GM19324 (cell line): ENCODE measurements around the gene SLF2.

Experiments used
- ATAC-seq: cut with Tn5 transposase; IDR thresholded peaks from one replicate; pipeline ENCODE4 v1.9.1; 2021; ENCODE audit warnings: mild to moderate bottlenecking, moderate library complexity; ENCODE audit not compliant: unreplicated experiment, low FRiP score

SLF2 gene

DNA sequence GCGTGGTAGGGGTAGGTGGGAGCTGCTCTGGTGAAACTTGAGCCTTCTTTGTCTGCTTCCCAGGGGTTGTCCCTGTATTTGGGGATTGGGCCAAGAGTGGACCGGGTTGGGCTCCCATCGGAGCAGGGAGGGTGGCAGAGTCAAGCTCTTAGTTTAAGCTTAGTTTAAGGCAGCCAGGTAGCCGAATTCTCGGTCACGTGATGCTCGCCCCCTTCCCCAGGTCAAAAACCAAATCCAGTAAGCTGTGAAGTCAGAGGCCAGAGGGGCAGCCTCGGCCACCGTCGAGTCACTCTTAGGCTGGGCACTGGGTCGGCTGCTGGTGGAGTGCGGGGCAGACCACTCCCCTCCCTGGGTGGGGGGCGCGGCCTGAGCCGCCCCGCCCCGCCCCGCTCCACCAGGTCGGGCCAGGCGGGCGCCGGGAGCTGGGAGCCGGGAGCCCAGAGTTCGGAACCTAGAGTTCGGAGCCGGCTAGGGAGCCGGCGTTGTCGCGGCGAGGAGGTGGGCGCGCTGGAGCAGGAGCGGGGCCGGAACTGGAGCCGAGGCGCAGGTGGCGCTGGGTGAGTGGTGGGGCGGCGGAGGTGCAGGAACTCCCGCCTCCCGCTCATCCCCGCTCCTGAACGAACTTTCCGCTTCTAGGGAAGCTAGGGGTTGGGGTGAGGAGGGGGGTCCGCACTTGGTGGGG, 84.1 kb downstream of the SLF2 start:
- ATAC-seq = no peak

DNA sequence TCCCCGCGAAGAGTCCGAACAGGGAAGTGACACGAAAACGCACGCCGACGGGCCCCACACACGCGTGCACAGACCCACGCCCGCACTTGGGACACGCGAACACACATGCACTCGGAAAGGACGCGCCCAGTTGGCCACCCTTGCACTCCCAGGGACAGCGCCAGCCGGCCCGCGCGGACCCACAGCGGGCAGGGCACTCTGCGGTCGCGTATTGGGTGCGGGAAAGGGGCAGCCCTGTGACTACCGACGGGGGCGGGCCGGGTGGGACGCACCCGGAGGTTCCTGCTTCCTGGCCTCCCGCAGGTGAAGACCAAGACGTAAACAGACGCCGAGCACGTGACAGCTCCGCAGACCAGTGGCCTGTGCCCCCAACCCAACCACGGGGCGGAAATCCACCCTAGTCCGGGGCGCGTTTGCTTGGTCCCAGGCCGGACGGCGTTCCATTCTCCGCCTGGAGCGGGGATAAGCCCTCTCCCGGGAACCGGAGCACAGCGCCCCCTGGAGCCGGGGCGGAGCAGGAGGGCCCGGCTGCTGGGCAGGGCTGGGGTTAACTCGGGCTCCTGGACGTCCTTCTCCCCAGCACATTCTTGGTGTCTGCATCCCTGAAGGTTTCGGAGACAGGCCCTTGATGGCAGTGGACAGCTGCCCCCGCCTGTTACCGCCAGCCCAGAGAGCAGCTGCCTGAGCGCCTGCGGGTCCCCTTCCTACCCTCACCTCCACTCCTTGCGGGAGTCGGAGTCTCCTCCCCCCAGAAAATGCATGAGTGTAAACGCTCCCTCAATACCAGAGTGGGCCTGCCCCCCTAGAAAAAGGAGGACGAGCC, 84.8 kb downstream of the SLF2 start:
- peak; percentile 38 for ATAC-seq

DNA sequence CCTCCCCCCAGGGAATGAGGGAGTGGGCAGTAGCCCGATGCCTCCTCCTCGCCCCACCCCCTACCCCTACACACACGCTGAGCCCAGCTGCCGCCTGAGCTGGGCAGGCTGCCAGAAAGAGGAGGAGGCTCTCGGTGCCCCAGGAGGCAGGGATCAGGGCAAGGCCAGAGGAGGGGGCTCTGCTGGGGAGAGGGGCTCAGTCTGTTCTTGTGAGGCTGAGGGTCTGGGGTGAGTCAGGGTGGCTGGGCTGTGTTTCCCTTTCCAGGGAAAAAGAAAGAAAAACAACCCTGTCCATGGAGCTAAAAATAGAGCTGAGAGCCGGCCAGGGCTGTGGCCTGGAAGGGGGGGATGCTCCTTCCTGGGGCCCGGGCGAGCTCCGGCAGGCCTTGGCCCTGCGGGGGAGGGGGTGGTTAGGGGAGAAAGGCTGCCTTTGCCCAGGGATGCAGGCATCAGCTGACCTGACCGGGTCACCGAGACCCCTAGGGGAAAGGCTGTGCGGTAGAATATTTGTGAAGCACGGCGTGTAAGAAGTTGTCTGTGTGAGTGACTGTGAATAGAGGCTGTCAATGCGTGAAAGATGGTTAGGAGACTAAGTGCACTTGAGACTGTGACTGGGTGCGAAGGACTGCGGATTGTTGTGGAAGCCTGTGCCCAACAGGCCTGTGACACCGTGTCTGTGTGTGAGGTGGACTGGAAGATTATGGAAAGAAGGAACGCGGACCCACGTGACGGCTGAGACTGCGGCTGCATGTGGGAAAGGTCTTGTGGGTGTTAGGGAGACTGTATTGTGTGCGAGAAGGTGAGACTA, 85.6 kb downstream of the SLF2 start:
- peak; percentile 25 for ATAC-seq

DNA sequence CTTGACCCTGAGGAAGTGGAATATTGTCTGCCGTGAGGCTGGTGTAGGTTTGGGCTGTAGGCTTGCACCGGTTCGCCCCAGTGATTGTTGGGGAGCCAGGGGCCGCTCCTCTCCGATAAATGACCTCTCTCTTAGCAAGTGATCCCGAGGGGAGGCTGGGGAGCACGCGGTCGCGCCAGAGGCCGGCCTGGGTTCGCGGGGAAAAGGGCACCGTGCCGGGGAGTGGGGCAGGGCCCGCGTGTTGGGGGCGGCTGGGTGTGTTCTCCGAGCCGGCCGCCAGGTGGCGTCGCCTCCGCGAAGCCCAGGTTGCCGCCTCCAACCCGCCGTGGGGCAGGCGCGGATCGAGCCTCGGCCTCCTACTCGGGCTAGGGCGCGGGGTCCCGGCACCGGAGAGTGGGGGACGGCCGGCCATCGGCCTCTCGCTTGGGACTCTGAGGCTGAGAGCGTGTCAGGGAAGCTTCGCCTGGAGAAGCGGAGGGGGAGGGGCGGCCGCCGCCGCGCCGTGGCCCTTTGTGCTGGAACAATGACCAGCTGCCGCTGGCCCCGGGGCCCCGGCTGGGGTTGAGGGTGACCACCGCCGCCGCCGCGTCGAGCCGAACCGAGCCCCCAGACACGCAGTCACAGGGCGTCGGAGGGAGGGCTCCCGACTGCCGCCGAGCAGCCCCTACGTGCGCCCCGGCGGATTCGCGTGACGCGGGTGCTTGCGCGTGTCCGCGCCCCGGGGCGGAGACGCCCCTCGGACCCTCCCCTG, 86.4 kb downstream of the SLF2 start:
- peak; percentile 44 for ATAC-seq

DNA sequence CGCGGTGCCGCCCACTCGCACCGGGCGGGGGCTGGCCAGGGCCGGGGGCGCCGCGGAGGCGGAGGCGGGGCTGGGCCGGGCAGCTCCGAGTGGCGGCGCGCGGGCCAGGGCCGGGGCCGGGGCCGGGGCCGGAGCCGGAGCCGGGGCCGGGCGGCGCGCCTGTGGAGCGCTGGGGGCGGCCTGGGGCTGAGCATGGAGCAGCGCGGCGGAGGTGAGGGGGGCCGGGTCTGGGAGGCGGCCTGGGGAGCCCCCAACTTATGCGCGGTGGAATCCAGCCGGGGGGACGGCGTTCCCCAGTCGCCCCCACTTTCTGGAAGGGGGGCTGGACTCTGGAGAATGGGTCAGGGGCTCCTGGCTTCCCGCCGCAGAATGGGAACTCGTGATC, 87.0 kb downstream of the SLF2 start, which contains the start of gene LZTS2:
Gene LZTS2 (plus strand): TSS at position 67 of the 385 bp plus-strand sequence. CDS start 2,731 bp downstream, outside the sequence.
- no peak for ATAC-seq

DNA sequence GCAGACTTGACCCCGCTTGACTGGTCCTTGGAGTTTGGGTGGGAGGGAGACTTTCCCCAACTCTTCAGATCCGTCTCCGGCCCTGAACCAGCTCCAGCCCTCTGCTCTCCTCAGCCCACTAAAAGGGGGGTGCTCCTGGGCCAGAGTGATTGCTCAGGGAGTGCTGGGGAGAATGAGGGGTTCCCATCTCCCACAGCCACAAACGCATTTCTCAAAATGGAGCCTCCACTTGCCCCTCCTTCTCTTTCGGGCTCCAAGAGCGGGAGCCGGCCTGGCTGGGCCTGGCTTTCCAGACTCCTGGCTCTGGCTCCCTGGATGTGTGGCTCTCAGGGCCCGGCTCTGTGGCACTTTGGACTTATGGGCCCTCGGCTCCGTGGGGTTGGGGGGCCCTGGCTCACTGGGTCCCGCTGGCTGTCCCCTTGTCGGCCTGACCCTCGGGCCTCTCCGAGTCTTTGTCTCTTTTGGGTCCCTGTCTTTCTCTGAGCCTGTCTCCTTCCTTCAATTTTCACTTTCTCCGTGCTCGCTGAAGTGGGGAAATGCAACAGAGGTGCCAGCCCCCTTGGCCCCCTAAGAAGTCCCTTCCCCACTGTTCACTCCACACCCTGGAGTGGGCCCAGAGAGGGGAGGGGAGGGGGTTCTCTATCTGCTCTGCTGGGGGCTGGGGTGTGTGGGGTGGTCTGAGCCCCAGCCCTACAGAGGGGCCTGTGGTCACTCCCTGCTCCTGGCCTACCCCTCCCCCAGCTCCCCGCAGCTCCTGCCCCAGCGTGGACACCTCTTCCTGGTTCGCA, 87.6 kb downstream of the SLF2 start:
- no peak for ATAC-seq

DNA sequence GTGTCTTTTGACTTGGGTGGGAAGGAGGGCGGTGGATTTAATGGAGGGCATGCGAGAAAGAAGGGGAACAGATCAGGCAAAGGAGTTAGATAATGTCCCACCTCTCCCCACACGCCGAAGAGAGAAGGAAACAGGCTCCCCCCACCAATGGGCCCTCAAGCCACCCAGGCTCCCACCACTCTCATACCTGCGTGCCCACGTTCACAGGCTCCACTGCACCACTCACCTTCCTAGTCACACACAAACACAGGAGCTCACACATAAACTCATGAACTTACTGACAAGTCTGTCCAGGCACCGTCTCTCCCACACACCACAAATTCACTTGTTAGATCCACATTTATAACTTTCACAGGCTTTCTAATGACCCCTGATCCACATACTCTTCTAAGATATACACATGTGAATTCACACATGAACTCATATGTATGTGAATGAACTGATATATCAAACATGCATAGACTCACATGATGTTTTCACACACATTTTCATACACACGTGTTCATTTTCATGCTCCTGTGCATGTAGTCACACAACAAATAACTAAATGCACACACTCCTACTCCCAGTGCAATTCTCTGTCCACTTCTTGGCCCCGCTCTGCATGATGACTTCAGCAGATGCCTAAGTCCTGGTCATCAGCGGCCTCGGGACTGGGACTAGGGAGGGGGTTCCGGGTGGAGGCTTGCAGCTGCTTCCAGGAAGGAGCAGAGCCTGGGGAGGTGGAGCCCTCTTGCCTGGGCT, 88.3 kb downstream of the SLF2 start:
- ATAC-seq = no peak

DNA sequence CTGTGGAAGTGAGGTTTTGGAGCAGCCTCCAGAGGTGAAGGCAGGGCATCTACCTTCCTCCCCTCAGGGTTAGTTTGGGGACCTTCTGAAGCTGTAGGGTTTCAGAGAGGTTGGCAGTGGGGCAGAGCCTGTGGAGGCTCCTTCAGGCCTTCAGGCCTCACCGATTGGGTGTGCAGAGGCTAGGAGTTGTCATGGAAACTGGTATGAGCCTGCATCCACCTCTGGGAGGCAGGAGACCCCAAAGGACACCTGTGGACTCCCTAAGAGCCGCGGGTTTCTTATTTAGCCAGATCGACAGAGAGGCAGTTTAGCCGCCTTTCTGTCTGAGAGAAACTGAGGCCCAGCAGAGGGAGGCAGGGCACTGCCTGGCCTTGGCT, 88.9 kb downstream of the SLF2 start:
- ATAC-seq = no peak

DNA sequence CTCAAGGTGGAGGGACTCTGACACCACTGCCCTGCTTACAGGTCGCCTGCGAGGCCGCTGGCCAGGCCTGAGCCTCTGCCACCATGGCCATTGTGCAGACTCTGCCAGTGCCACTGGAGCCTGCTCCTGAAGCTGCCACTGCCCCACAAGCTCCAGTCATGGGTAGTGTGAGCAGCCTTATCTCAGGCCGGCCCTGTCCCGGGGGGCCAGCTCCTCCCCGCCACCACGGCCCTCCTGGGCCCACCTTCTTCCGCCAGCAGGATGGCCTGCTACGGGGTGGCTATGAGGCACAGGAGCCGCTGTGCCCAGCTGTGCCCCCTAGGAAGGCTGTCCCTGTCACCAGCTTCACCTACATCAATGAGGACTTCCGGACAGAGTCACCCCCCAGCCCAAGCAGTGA, 89.7 kb downstream of the SLF2 start:
- ATAC-seq = no peak

DNA sequence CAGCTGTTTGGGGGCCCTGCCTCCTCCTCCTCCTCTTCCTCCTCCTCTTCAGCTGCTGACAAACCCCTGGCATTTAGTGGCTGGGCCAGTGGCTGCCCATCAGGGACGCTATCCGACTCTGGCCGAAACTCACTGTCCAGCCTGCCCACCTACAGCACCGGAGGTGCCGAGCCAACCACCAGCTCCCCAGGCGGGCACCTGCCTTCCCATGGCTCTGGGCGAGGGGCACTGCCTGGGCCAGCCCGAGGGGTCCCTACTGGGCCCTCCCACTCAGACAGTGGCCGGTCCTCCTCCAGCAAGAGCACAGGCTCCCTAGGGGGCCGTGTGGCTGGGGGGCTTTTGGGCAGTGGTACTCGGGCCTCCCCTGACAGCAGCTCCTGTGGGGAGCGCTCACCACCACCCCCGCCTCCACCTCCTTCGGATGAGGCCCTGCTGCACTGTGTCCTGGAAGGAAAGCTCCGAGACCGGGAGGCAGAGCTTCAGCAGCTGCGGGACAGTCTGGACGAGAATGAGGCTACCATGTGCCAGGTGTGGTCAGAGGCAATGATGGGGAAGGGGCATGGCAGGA, 91.0 kb downstream of the SLF2 start:
- no peak for ATAC-seq

DNA sequence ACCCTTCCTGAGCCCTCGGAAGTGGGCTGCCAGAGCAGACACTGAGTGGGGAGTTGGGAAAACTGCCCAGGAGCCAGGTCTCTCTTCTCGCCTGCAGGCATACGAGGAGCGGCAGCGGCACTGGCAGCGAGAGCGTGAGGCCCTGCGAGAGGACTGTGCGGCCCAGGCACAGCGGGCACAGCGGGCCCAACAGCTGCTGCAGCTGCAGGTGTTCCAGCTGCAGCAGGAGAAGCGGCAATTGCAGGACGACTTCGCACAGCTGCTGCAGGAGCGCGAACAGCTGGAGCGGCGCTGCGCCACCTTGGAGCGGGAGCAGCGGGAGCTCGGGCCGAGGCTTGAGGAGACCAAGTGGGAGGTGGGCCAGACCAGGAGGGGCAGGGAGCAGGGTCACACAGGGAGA, 92.6 kb downstream of the SLF2 start:
- ATAC-seq = no peak

DNA sequence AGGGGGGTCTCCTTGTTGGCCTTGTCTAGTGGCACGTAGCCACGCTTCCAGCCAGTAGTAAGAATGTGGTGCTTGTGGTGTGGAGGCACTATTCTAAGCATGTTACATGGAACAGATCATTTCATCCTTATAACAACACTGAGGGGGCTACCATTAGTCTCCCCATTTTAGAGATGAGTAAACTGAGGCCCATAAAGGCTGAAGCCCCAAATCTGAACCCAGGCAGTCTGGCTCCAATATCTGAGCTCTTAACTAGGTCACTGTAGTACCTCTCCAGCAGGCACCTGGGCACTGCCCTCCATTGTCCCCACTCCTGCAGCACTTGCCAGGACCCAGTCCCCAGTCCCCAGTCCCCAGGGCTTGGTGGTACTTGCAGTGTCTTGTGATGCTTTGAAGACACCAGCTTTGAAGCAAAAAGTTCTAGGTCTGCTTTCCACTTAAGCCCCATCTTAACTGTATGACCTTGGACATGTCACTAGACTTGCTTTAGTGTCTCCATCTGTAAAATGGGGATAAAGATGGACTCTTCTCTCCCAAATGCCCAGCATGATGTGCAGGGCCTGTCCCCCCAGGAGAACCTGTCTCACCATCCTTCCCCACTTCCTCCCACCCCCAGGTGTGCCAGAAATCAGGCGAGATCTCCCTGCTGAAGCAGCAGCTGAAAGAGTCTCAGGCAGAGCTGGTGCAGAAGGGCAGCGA, 93.3 kb downstream of the SLF2 start:
- ATAC-seq = no peak

DNA sequence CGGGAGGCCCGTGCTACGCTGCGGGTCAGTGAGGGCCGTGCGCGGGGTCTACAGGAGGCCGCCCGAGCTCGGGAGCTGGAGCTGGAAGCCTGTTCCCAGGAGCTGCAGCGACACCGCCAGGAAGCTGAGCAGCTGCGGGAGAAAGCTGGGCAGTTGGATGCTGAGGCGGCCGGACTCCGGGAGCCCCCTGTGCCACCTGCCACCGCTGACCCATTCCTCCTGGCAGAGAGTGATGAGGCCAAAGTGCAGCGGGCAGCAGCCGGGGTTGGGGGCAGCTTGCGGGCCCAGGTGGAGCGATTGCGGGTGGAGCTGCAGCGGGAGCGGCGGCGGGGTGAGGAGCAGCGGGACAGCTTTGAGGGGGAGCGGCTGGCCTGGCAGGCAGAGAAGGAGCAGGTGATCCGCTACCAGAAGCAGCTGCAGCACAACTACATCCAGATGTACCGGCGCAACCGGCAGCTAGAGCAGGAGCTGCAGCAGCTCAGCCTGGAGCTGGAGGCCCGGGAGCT, 93.9 kb downstream of the SLF2 start:
- ATAC-seq = no peak

DNA sequence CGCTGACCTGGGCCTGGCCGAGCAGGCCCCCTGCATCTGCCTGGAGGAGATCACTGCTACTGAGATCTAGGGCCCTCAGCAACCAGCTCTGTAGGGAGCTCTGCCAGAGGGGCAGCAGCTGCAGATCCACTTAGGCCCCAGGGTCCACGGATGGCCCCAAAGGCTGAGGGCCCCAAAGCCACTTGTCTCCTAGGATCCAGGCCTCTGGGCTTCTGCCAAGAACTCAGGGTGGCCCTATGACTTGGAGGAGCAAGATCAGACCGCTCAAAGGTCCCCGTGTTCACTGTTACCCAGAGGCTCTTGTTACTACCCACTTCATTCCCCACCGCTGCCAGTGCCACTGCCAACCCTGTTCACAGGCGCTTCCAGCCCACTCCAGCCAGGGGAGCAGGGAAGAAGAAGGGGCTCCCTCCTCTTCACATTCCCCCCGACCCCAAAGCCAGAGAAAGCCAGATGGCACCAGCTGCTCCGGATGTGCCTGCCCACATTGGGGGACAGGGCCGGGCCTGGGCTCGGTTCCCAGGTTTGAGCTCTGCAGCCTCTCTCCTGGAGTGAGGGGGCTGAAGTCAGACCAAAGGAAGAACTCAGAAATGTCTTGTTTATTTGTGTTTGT, 94.4 kb downstream of the SLF2 start:
- no peak for ATAC-seq

DNA sequence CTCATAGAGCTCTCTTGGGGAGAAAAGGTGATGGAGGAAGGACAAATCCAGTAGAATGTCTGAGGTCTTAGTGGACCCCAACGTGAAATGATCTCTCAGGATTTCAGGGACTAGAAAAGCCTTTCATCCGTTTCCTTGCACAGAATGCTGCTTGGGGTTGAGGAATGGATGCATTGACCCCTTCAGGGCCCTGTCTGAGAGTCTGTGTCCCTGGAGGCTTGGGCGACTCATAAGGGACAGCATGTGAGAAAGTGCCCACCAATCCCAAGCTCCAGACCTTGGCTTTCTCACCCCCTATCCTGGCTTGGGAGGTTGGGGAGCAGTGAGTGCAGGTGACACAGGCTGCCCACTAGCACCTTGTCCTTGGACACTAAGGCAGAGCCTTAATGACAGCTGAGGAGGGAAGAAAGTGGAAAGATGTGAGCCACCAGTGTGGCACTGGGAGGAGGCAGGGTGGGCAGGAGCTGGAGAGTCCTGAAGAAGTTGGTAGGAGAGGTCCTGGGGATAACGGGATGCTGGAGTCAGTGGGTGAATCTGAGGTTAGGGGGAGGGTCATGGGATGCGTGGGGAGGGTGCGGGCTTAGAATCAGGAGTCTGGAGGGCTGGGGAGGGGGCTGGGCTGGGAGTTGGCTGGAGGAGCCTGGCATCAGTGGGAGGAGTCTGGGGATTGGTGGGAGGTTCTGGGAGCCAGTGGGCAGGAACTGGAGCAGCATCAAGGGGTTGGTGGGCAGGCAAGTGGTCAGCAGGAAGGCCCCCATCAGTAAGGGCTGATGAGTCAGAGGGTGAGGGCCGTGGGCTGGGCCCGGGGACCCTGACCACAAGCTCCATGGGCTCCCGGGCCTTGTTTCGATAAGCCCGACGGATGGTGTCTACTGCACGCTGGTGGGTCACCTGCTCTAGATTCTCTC, 95.4 kb downstream of the SLF2 start:
- no peak for ATAC-seq

DNA sequence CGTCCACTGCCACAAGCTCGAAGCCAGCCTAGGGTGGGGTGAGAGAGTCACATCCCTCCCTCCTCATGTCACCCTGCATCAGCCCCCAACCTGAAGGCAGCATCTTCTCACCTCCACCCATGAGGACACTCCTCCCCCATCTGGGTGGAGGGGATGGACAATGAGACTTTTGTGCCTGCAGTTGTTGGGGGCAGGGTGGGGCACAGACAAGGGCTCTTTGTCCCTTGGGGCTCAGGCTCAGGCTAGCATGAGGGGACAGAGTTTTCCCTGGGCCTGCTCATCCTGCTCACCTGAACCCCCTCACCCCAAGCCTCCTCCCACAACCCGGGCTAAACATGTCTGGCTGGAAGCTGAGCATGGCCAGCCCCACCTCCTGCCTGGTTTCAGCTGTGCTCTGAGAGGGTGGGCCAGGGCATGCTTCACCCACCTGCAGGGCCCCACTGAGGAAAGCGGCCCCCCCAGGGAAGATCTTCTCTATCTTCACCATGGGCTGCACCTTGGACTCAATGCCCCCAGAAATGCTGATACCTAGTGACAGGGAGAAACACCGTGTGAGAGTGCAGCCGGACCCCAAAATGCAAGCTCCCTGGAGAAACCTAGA, 96.2 kb downstream of the SLF2 start:
- no peak for ATAC-seq
